Esophagus squamous epithelium (tissue), 5 donors: ENCODE measurements around the gene TMOD4. TPM values are rescaled to one million over a fixed set of nuclear protein-coding genes. Genes with fewer than 3 reads are reported as not detected.
A peak's percentile ranks its signal among the peaks of the same experiment; 100 is the strongest.

Experiments
- DNase-seq: peaks from one replicate; lab custom pipeline; 2025; lab: John Stamatoyannopoulos, UW
- H3K27ac ChIP-seq, 4 donors: fragments of 200-600 bp; sonication (generic); one replicate each; pipeline ENCODE4 v1.5.1; 2016 to 2019; ENCODE audit warnings: mild to moderate bottlenecking in 1 of 4
- H3K27me3 ChIP-seq, 4 donors: fragments of 200-600 bp; sonication (generic); 1 replicate in 3 of 4; 2 replicates in 1 of 4; pipeline versions ENCODE4 v1.5.1 to v1.6.0; 2017 to 2021; ENCODE audit warnings: antibody characterized with exemption in 1 of 4
- H3K36me3 ChIP-seq, 3 donors: fragments of 200-600 bp; sonication (generic); one replicate each; pipeline ENCODE4 v1.5.1; 2016 to 2019
- H3K4me1 ChIP-seq, 3 donors: fragments of 200-600 bp; sonication (generic); one replicate each; pipeline ENCODE4 v1.5.1; 2017 to 2019
- H3K4me3 ChIP-seq, 4 donors: fragments of 200-600 bp; sonication (generic); 1 replicate in 3 of 4; 2 replicates in 1 of 4; pipeline ENCODE4 v1.5.1; 2016 to 2019; ENCODE audit warnings: mild to moderate bottlenecking in 2 of 4, moderate library complexity in 1 of 4
- H3K9me3 ChIP-seq, 3 donors: fragments of 200-600 bp; sonication (generic); one replicate each; pipeline ENCODE4 v1.5.1; 2016 to 2019
- CTCF ChIP-seq, 6 experiments: fragments of 450-650 bp in 4 of 6; fragments of 200-600 bp in 2 of 6; sonication (generic) in 2 of 6; IDR thresholded peaks; one replicate each; pipeline ENCODE4 v1.5.1; 2016 to 2019; ENCODE audit warnings: antibody characterized with exemption in 6 of 6, mild to moderate bottlenecking in 4 of 6, moderate library complexity in 4 of 6
- POLR2A ChIP-seq, 4 donors: fragments of 450-650 bp; IDR thresholded peaks; one replicate each; pipeline ENCODE4 v1.6.1; 2017; ENCODE audit warnings: antibody characterized with exemption in 4 of 4, mild to moderate bottlenecking in 4 of 4, moderate library complexity in 3 of 4
- WGBS, 2 donors: methylation state at CpG; one replicate each; pipeline ENCODE4 v1.1.5; 2018; 5-methylcytosine and 5-hydroxymethylcytosine counted together
- intact Hi-C: fragments of 100-400 bp; cut with DNase I; formaldehyde crosslinking; loops from one replicate; pipeline ENCODE4 v1.15.0; 2022
- total RNA-seq, 4 donors: library from RNA; depleted of rRNA; stranded (reverse); fragments of >200 nt; gene quantifications; one replicate each; pipeline ENCODE4 v1.1.0, GENCODE V29; 2016
- donor health status: DM: yes; HTN: yes; CAD: no.

TMOD4 gene
- total RNA-seq, 4 donors from 2014 or later, result not detected

DNA sequence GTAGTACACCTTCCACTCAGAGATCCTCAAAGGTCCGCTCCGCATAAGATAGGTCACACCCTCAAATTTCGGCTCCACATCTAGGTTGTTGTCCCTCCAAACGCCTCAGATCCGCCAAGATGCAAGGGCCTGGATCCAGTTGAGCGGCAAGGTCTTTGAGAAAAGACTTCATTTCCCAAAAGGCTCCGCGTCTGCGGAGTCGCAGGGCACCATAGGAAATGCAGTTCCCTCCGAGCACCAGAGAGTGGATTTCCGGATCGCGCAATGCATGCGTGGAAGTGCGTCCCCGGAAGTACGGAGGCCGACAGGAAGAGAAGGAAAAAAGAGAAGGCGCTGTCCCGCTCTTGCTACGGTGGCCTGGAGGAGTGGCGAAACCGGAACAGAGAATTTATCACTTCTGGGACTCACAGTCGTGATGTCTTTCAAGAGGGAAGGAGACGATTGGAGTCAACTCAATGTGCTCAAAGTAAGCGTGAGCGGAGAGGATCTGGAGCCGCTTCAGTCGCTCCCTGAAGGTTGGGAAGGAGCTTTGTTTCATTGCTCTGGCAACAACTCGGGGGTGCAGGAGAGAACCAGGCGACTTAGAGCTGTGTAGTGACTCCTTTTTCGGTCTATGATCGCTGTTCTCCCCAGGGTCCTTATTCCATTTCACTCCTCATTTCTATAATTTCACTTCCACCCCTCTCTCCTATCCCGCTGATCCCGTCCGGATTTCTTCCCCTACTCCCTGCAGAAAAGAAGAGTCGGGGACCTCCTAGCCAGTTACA is 9.9 kb downstream of the TMOD4 start, which contains the start of the genes LYSMD1 and SCNM1:
TSS of gene LYSMD1 (minus strand) at position 165 of the 767 bp plus-strand sequence. CDS start 644 bp downstream, outside the sequence.
TSS of gene SCNM1 (plus strand) at position 407 of the 767 bp plus-strand sequence. CDS start at position 416, 9 bp downstream.
- Histone ChIP-seq H3K36me3 (peaks cover 0 to 56% (median 14%) of the 10 kb centered on the region in 3 donors), H3K27ac (peak within 1 kb of the TSS; percentile 81 to 94 (median 88)), H3K4me3 (peak within 1 kb of the TSS; percentile 65 to 76 (median 70)), H3K9me3 (no peaks in the 10 kb centered on the region), H3K4me1 (peaks cover 6 to 39% (median 18%) of the 10 kb centered on the region in 3 donors), H3K27me3 (no peaks in the 10 kb centered on the region)
- 0% methylated on average over 35 to 36 of the region's 38 CpGs for WGBS, 2 donors
- intact Hi-C loops, result no loop called here
- peak; percentile 93 for DNase-seq
- TF ChIP-seq POLR2A (IDR thresholded peaks at IDR 0.05) (peak in 2 of 4 donors; percentile 44 to 88), CTCF (IDR thresholded peaks at IDR 0.05) (peak in 4 of 6 experiments; percentile 39 to 80 (median 42))

DNA sequence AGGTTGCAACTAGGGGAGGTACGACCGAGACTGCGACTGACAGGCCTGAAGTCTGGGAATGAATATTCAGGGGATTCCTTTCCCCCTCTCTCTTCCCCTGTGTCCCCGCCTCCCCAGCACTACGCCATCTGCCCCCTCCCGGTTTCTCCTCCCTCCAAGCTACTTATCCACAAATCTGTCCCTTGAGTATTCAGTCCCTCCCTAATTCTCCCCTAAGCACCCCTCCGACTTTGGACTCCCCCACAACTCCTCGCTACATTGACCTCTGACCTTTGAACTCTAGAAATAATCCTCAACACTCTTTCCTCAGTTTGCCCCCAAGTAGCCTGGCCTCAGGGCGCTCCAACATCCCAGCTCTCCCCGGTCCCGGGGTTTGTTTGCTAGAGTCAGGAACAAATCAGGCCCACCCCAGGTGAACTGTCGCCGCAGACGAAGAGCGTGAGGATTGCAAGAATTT is 10.5 kb downstream of the TMOD4 start:
- peak overlapping the region; percentile 65 to 76 (median 70) for H3K4me3 ChIP-seq
- H3K9me3 ChIP-seq, result no peaks in the 10 kb centered on the region
- no peaks in the 10 kb centered on the region for H3K27me3 ChIP-seq
- H3K4me1 ChIP-seq, result peaks cover 6 to 45% (median 18%) of the 10 kb centered on the region in 3 donors
- intact Hi-C loops, result no loop called here
- H3K36me3 ChIP-seq, result peaks cover 0 to 56% (median 15%) of the 10 kb centered on the region in 3 donors
- no peak for TF ChIP-seq CTCF (IDR thresholded peaks at IDR 0.05)
- no peak for TF ChIP-seq POLR2A (IDR thresholded peaks at IDR 0.05)
- no peak for DNase-seq
- 5 to 15% methylated on average over 14 to 15 of the region's 15 CpGs for WGBS, 2 donors
- H3K27ac ChIP-seq, result peak overlapping the region; percentile 81 to 94 (median 88)

GRCh38 chr1:151164732-151165280 is 11.0 kb downstream of the TMOD4 start:
- Histone ChIP-seq H3K9me3 (no peaks in the 10 kb centered on the region), H3K4me3 (peak overlapping the region; percentile 65 to 76 (median 70)), H3K4me1 (peaks cover 6 to 50% (median 18%) of the 10 kb centered on the region in 3 donors), H3K27ac (peak overlapping the region; percentile 81 to 94 (median 88)), H3K36me3 (peaks cover 0 to 55% (median 11%) of the 10 kb centered on the region in 3 donors), H3K27me3 (no peaks in the 10 kb centered on the region)
- DNase-seq, result no peak
- no peak for TF ChIP-seq CTCF (IDR thresholded peaks at IDR 0.05)
- no peak for TF ChIP-seq POLR2A (IDR thresholded peaks at IDR 0.05)
- 26 to 33% methylated on average over 9 to 11 of the region's 11 CpGs for WGBS, 2 donors
- intact Hi-C loops, result no loop called here

- Histone ChIP-seq H3K9me3 (no peaks in the 10 kb centered on the region), H3K4me1 (peaks cover 0 to 53% (median 4%) of the 10 kb centered on the region in 3 donors), H3K27me3 (no peaks in the 10 kb centered on the region), H3K4me3 (no peak overlapping the region), H3K36me3 (peaks cover 0 to 59% (median 17%) of the 10 kb centered on the region in 3 donors), H3K27ac (no peak overlapping the region)
- intact Hi-C loops, result loop anchor here (5.0 kb wide), 1 partner anchor 57 kb away; no protein-coding TSS in a partner anchor
- DNase-seq, result no peak
- no peak for TF ChIP-seq CTCF (IDR thresholded peaks at IDR 0.05)
- TF ChIP-seq POLR2A (IDR thresholded peaks at IDR 0.05), result no peak
These were observed 16.4 kb downstream of the TMOD4 start for GRCh38 chr1:151159373-151159772.
